ENCODE results near the gene NDST1.

The NDST1 gene

GRCh38 chr5:150593996-150594395 is 86.1 kb downstream of the NDST1 start:
- DNase-seq = no peak

- no peak for DNase-seq
Measured at GRCh38 chr5:150595466-150596031, 87.6 kb downstream of the NDST1 start.

GRCh38 chr5:150596313-150596712 is 88.4 kb downstream of the NDST1 start:
- no peak for DNase-seq

- no peak for DNase-seq
Measured at GRCh38 chr5:150596826-150597225, 88.9 kb downstream of the NDST1 start.

- no peak for DNase-seq
Measured at GRCh38 chr5:150598006-150598405, 90.1 kb downstream of the NDST1 start.

GRCh38 chr5:150598821-150599273 is 90.9 kb downstream of the NDST1 start:
- no peak for DNase-seq

- DNase-seq = no peak
Measured at GRCh38 chr5:150599281-150599680, 91.3 kb downstream of the NDST1 start.

GRCh38 chr5:150599917-150600511 is 92.1 kb downstream of the NDST1 start:
- no peak for DNase-seq

GRCh38 chr5:150600616-150601490 is 92.9 kb downstream of the NDST1 start:
- no peak for DNase-seq

- no peak for DNase-seq
Measured at GRCh38 chr5:150601491-150602345, 93.8 kb downstream of the NDST1 start.

- DNase-seq = no peak
Measured at GRCh38 chr5:150603052-150603451, 95.1 kb downstream of the NDST1 start.

GRCh38 chr5:150603491-150603890 is 95.6 kb downstream of the NDST1 start:
- no peak for DNase-seq

- no peak for DNase-seq
Measured at GRCh38 chr5:150604010-150604409, 96.1 kb downstream of the NDST1 start.

GRCh38 chr5:150604894-150605440 is 97.0 kb downstream of the NDST1 start:
- no peak for DNase-seq

- DNase-seq = no peak
Measured at GRCh38 chr5:150605546-150605945, 97.6 kb downstream of the NDST1 start.

- DNase-seq = no peak
Measured at GRCh38 chr5:150606476-150606875, 98.5 kb downstream of the NDST1 start.

- DNase-seq = no peak
Measured at GRCh38 chr5:150607105-150607504, 99.2 kb downstream of the NDST1 start.
